Mucosa of descending colon (tissue), 3 donors: Measurements from ENCODE around the gene TSPAN13. TPM values are rescaled to one million over a fixed set of nuclear protein-coding genes. Genes with fewer than 3 reads are reported as not detected.

Source experiments
- ATAC-seq: fragments of 200-7000 bp; cut with Tn5 transposase; one replicate; pipeline ENCODE4 v1.9.1; 2020; ENCODE audit warnings: mild to moderate bottlenecking, moderate library complexity
- DNase-seq, 3 donors: peaks; one replicate each; pipeline ENCODE4 v3.0.0-alpha.2; 2020
- H3K36me3 ChIP-seq: fragments of 200-600 bp; one replicate; pipeline ENCODE4 v1.8.0; 2021; ENCODE audit warnings: low read depth, mild to moderate bottlenecking
- H3K4me1 ChIP-seq: fragments of 200-600 bp; one replicate; pipeline ENCODE4 v1.8.0; 2021; ENCODE audit warnings: low read depth, mild to moderate bottlenecking
- H3K4me3 ChIP-seq: fragments of 200-600 bp; one replicate; pipeline ENCODE4 v1.8.0; 2021; ENCODE audit warnings: mild to moderate bottlenecking
- H3K9me3 ChIP-seq: fragments of 200-600 bp; one replicate; pipeline ENCODE4 v1.8.0; 2021; ENCODE audit warnings: mild to moderate bottlenecking
- intact Hi-C, 2 donors: fragments of 100-400 bp; cut with DNase I in 1 of 2; cut with micrococcal nuclease in 1 of 2; formaldehyde crosslinking; loops; one replicate each; pipeline versions ENCODE4 v1.11.0 to v1.11.1; 2022; cut with DNase I, micrococcal nuclease
- total RNA-seq, 3 donors: library from RNA; stranded (reverse); fragmentation: NEBNext Ultra II Directional in 2 of 3; extraction: Animal tissue kit (Norgen Biotek cat#: 25700) in 2 of 3; gene quantifications; one replicate each; pipeline versions ENCODE4 v1.2.1 to v1.2.4, GENCODE V29; 2021 to 2023
- TF ChIP-seq, protein P1 (sequence below): fragments of 200-600 bp; IDR thresholded peaks from one replicate; pipeline ENCODE4 v1.8.0; 2022; ENCODE audit warnings: antibody characterized with exemption, mild to moderate bottlenecking
- donor health status: DM: no; HTN: no; CAD: no; lungs with moderate emphysema.
- donor health status: DM: no; HTN: no; CAD: no.
- donor health status: DM: no; HTN: yes; CAD: no.

TSPAN13 gene
- total RNA-seq, 3 donors from 2014 or later, result 38.9 to 91.4 (median 90.8) TPM

DNA sequence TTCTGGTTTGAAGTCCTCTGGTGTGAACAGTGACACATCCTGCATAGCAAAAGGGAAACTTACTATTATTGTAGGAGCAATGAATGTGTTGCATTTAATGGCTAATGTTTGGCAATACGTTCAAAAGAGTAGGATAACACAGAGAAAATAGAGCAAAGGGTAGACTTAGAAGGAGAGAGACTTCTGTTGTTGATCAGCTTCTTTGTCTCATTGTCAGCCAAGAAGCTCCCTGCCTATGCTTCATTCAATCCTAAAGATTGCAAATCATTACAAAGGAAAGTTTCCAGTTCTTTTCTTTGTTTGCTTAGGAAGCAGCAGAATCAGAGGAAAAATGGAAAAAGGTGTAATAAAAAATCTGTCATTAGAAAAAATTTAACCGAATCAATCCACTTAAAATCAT is 7.9 kb upstream of the TSPAN13 start:
- Histone ChIP-seq H3K4me1 (peaks cover 5% of the 10 kb centered on the region), H3K4me3 (no peak overlapping the region), H3K9me3 (no peaks in the 10 kb centered on the region), H3K36me3 (no peaks in the 10 kb centered on the region)
- intact Hi-C loops, result no loop called here
- ATAC-seq (no peak), DNase-seq (no peak)
- TF ChIP-seq, protein P1, sequence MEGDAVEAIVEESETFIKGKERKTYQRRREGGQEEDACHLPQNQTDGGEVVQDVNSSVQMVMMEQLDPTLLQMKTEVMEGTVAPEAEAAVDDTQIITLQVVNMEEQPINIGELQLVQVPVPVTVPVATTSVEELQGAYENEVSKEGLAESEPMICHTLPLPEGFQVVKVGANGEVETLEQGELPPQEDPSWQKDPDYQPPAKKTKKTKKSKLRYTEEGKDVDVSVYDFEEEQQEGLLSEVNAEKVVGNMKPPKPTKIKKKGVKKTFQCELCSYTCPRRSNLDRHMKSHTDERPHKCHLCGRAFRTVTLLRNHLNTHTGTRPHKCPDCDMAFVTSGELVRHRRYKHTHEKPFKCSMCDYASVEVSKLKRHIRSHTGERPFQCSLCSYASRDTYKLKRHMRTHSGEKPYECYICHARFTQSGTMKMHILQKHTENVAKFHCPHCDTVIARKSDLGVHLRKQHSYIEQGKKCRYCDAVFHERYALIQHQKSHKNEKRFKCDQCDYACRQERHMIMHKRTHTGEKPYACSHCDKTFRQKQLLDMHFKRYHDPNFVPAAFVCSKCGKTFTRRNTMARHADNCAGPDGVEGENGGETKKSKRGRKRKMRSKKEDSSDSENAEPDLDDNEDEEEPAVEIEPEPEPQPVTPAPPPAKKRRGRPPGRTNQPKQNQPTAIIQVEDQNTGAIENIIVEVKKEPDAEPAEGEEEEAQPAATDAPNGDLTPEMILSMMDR, result no peak

GRCh38 chr7:16747102-16747501 is 6.5 kb upstream of the TSPAN13 start:
- TF ChIP-seq, protein P1, result no peak
- intact Hi-C loops, result no loop called here
- Histone ChIP-seq H3K4me1 (no peaks in the 10 kb centered on the region), H3K9me3 (no peaks in the 10 kb centered on the region), H3K4me3 (no peak overlapping the region), H3K36me3 (no peaks in the 10 kb centered on the region)
- DNase-seq (peak in 1 of 3 donors; percentile 27), ATAC-seq (no peak)

DNA sequence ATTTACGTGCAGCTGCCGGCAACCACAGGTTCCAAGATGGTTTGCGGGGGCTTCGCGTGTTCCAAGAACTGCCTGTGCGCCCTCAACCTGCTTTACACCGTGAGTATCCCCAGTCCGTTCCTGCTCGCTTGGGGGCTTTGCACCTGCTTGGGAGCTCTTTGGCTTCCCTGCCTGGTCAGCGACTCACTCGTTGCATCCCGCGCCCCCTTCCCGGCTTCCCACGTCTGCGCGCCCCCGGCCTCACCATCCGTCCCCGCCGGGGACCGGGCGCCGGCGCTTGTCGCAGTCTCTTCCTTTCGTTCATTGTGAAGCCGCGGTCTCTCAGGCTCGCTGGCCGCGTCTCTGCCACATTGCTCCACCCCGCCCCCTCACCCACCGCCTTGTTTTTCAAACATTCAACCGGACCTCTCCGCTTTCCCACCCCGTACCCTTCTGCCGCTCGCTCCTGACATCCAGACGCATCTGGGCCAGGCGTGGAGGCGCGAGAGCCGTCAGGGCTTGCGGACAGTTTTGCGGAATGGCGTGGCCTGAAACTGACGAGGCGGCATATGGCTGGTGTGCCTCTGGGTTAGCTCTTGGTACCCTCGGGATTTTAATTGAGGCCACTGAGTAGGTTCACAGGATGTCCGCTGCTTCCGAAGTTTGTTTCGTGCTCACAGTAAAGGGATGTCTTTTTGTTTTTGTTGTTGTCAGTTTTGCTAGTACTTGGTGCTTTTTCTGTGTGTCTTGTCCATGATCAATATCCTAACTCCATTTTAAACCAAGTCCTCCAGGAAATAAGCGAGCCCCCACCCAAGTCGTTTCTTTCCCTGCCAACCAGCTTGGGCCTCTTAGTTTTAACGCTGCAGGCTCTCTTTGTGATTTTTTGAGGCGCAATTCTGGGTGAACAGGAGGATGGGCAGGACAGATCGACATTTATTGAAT is 639 bp downstream of the TSPAN13 start:
- ATAC-seq (peak; percentile 53), DNase-seq (peak; percentile 70 to 73 (median 72))
- Histone ChIP-seq H3K4me1 (peaks cover 2% of the 10 kb centered on the region), H3K4me3 (peak overlapping the region; percentile 46), H3K36me3 (no peaks in the 10 kb centered on the region), H3K9me3 (no peaks in the 10 kb centered on the region)
- intact Hi-C loops, result no loop called here
- TF ChIP-seq, protein P1, result no peak

GRCh38 chr7:16754856-16755317 is 1.3 kb downstream of the TSPAN13 start:
- no peak overlapping the region for H3K4me3 ChIP-seq
- peak; percentile 24 for ATAC-seq
- TF ChIP-seq, protein P1, result no peak

DNA sequence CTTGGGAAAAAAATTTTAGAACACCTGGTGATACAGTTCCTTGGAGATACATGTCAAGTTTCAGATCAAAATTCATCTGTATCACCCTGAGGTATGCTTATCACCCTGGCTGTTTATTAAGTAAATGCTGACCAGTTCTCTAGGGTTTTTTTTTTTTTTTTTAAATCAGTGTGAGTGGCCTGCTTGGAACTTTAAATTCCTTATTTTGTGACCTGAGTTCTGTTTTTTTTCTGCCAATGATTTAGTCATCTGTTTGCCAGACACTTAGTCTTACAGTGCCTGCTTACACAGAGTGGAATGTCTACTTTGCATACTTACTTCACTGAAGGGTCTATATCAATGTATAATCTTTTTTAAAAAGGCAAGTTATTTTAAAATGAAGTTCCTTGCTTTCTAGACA is 1.8 kb downstream of the TSPAN13 start:
- no peaks in the 10 kb centered on the region for H3K9me3 ChIP-seq
- no peak for ATAC-seq
- H3K36me3 ChIP-seq, result no peaks in the 10 kb centered on the region
- TF ChIP-seq, protein P1, result no peak
- H3K4me3 ChIP-seq, result no peak overlapping the region
- no peak for DNase-seq
- intact Hi-C loops, result no loop called here
- peaks cover 2% of the 10 kb centered on the region for H3K4me1 ChIP-seq

More at GRCh38 chr7:16754856-16755317, 1.3 kb downstream of the TSPAN13 start:
- Histone ChIP-seq H3K9me3 (no peaks in the 10 kb centered on the region), H3K4me1 (peaks cover 2% of the 10 kb centered on the region), H3K36me3 (no peaks in the 10 kb centered on the region)
- intact Hi-C loops, result no loop called here
- peak in 1 of 3 donors; percentile 45 for DNase-seq
